ENCODE measurements around the gene MAGEC2. TPM values are rescaled to one million over a fixed set of nuclear protein-coding genes. Genes with fewer than 3 reads are reported as not detected.

Gene MAGEC2
- total RNA-seq, 1 donor from 2014 or later = not detected

GRCh38 chrX:142249721-142250120 lies 44.6 kb upstream of the MAGEC2 start:
- H3K9me3 Mint-ChIP-seq (ENCODE audit: unreplicated experiment) = no peaks in the 10 kb centered on the region

GRCh38 chrX:142244568-142244967 lies 39.5 kb upstream of the MAGEC2 start:
- H3K4me1 Mint-ChIP-seq (ENCODE audit: low read depth, unreplicated experiment) = no peaks in the 10 kb centered on the region
- DNase-seq = no peak
- H3K9me3 Mint-ChIP-seq (ENCODE audit: unreplicated experiment) = peaks cover 1% of the 10 kb centered on the region
- no peaks in the 10 kb centered on the region for H3K36me3 Mint-ChIP-seq (ENCODE audit: unreplicated experiment)
- H3K4me3 Mint-ChIP-seq (ENCODE audit: unreplicated experiment) = no peak overlapping the region
- no peak overlapping the region for H3K27ac Mint-ChIP-seq (ENCODE audit: unreplicated experiment)
- TF ChIP-seq CTCF (IDR thresholded peaks at IDR 0.05; ENCODE audit: partially characterized antibody, unreplicated experiment) = no peak
- H3K27me3 Mint-ChIP-seq (ENCODE audit: unreplicated experiment) = no peaks in the 10 kb centered on the region

More at GRCh38 chrX:142249721-142250120, 44.6 kb upstream of the MAGEC2 start:
- Mint-ChIP-seq H3K4me1 (ENCODE audit: low read depth, unreplicated experiment) (no peaks in the 10 kb centered on the region), H3K4me3 (ENCODE audit: unreplicated experiment) (no peak overlapping the region), H3K36me3 (ENCODE audit: unreplicated experiment) (no peaks in the 10 kb centered on the region), H3K27ac (ENCODE audit: unreplicated experiment) (no peak overlapping the region), H3K27me3 (ENCODE audit: unreplicated experiment) (no peaks in the 10 kb centered on the region)
- no peak for DNase-seq
- TF ChIP-seq CTCF (IDR thresholded peaks at IDR 0.05; ENCODE audit: partially characterized antibody, unreplicated experiment) = no peak

GRCh38 chrX:142238536-142238935 lies 33.4 kb upstream of the MAGEC2 start:
- Mint-ChIP-seq H3K36me3 (ENCODE audit: unreplicated experiment) (peaks cover 5% of the 10 kb centered on the region), H3K9me3 (ENCODE audit: unreplicated experiment) (peaks cover 5% of the 10 kb centered on the region), H3K4me1 (ENCODE audit: low read depth, unreplicated experiment) (no peaks in the 10 kb centered on the region), H3K4me3 (ENCODE audit: unreplicated experiment) (no peak overlapping the region), H3K27me3 (ENCODE audit: unreplicated experiment) (no peaks in the 10 kb centered on the region), H3K27ac (ENCODE audit: unreplicated experiment) (no peak overlapping the region)
- no peak for DNase-seq
- TF ChIP-seq CTCF (IDR thresholded peaks at IDR 0.05; ENCODE audit: partially characterized antibody, unreplicated experiment) = no peak

- DNase-seq = no peak
- Mint-ChIP-seq H3K9me3 (ENCODE audit: unreplicated experiment) (peaks cover 7% of the 10 kb centered on the region), H3K4me1 (ENCODE audit: low read depth, unreplicated experiment) (no peaks in the 10 kb centered on the region), H3K36me3 (ENCODE audit: unreplicated experiment) (peaks cover 5% of the 10 kb centered on the region), H3K4me3 (ENCODE audit: unreplicated experiment) (no peak overlapping the region), H3K27ac (ENCODE audit: unreplicated experiment) (no peak overlapping the region), H3K27me3 (ENCODE audit: unreplicated experiment) (no peaks in the 10 kb centered on the region)
- TF ChIP-seq CTCF (IDR thresholded peaks at IDR 0.05; ENCODE audit: partially characterized antibody, unreplicated experiment) = no peak
These were observed 28.3 kb upstream of the MAGEC2 start for GRCh38 chrX:142233400-142233799.

GRCh38 chrX:142214081-142214480 lies 9.0 kb upstream of the MAGEC2 start:
- Mint-ChIP-seq H3K9me3 (ENCODE audit: unreplicated experiment) (peaks cover 2% of the 10 kb centered on the region), H3K36me3 (ENCODE audit: unreplicated experiment) (no peaks in the 10 kb centered on the region), H3K27ac (ENCODE audit: unreplicated experiment) (no peak overlapping the region), H3K4me3 (ENCODE audit: unreplicated experiment) (no peak overlapping the region), H3K27me3 (ENCODE audit: unreplicated experiment) (no peaks in the 10 kb centered on the region), H3K4me1 (ENCODE audit: low read depth, unreplicated experiment) (no peaks in the 10 kb centered on the region)
- no peak for DNase-seq
- no peak for TF ChIP-seq CTCF (IDR thresholded peaks at IDR 0.05; ENCODE audit: partially characterized antibody, unreplicated experiment)

Data from glutamatergic neuron (in vitro differentiated cells).